HG03060 (cell line): Measurements from ENCODE around the gene PFAS.
"Not testable (repeated sequence)": the region's sequence is repeated elsewhere in the genome, so short reads cannot be mapped to it uniquely, and the experiment has no call there.

ENCODE experiments used
- ATAC-seq: cut with Tn5 transposase; IDR thresholded peaks from one replicate; pipeline ENCODE4 v1.9.1; 2021; ENCODE audit warnings: low read depth, moderate number of reproducible peaks; ENCODE audit not compliant: unreplicated experiment

The PFAS gene, protein sequence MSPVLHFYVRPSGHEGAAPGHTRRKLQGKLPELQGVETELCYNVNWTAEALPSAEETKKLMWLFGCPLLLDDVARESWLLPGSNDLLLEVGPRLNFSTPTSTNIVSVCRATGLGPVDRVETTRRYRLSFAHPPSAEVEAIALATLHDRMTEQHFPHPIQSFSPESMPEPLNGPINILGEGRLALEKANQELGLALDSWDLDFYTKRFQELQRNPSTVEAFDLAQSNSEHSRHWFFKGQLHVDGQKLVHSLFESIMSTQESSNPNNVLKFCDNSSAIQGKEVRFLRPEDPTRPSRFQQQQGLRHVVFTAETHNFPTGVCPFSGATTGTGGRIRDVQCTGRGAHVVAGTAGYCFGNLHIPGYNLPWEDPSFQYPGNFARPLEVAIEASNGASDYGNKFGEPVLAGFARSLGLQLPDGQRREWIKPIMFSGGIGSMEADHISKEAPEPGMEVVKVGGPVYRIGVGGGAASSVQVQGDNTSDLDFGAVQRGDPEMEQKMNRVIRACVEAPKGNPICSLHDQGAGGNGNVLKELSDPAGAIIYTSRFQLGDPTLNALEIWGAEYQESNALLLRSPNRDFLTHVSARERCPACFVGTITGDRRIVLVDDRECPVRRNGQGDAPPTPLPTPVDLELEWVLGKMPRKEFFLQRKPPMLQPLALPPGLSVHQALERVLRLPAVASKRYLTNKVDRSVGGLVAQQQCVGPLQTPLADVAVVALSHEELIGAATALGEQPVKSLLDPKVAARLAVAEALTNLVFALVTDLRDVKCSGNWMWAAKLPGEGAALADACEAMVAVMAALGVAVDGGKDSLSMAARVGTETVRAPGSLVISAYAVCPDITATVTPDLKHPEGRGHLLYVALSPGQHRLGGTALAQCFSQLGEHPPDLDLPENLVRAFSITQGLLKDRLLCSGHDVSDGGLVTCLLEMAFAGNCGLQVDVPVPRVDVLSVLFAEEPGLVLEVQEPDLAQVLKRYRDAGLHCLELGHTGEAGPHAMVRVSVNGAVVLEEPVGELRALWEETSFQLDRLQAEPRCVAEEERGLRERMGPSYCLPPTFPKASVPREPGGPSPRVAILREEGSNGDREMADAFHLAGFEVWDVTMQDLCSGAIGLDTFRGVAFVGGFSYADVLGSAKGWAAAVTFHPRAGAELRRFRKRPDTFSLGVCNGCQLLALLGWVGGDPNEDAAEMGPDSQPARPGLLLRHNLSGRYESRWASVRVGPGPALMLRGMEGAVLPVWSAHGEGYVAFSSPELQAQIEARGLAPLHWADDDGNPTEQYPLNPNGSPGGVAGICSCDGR (N-terminal part only)

GRCh38 chr17:8248751-8249607 is at the start of gene PFAS:
TSS of gene PFAS (plus strand) at chr17:8249289. CDS start at chr17:8253938, 4,649 bp downstream.
- no peak for ATAC-seq

- ATAC-seq, result no peak
Observed at GRCh38 chr17:8204761-8205555, 44.1 kb upstream of the PFAS start.

GRCh38 chr17:8206536-8206935 is 42.6 kb upstream of the PFAS start:
- ATAC-seq, result no peak

GRCh38 chr17:8209907-8210760 is 39.0 kb upstream of the PFAS start, which contains the start of gene AURKB:
TSS of gene AURKB (minus strand) at chr17:8210575. CDS start at chr17:8210224, 351 bp downstream.
- ATAC-seq, result peak; percentile 49

GRCh38 chr17:8210761-8211458 is 38.2 kb upstream of the PFAS start:
- ATAC-seq, result no peak

DNA sequence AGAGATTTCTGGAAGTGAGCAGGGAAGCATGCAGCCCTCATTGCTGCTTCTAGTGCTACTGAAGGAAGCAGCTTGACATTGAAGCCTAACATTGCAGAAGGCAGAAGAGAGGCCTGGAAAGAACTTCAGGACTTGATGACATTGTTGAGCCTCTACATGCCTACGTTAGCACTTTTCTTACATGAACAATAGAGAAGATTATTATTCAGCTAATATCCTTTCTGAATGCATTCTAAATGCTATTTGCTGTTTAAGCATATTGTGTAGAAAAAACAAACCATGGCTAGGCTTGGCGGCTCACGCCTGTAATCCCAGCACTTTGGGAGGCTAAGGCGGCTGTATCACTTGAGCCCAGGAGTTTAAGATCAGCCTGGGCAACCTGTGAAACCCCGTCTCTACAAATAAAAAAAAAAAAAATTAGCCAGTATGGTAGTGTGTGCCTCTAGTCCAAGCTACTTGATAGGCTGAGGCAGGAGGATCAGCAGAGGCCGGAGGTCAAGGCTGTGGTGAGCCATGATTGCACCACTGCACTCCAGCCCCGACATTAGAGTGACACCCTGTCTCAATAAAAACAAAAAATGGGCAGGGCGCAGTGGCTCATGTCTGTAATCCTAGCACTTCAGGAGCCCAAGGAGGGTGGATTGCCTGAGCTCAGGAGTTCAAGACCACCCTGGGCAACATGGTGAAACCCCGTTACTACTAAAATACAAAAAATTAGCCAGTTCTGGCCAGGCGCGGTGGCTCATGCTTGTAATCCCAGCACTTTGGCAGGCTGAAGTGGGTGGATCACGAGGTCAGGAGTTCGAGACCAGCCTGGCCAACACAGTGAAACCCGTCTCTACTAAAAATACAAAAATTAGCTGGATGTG is 36.5 kb upstream of the PFAS start:
- ATAC-seq, result no peak

DNA sequence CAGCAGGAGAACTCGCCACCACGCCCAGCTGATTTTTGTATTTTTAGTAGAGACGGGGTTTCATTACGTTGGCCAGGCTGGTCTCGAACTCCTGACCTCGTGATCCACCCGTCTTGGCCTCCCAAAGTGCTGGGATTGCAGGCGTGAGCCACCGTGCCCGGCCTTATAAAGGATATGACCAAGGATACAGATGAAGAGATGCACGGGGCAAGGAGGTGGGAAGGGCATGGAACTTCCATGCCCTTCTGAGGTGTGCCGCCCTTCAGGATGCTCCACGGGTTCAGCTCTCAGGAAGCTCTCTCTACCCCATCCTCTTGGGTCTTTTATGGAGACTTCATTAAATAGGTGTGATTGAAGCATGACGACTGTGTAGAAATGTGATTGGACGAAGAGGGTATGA is 35.1 kb upstream of the PFAS start:
- not testable (repeated sequence) for ATAC-seq

DNA sequence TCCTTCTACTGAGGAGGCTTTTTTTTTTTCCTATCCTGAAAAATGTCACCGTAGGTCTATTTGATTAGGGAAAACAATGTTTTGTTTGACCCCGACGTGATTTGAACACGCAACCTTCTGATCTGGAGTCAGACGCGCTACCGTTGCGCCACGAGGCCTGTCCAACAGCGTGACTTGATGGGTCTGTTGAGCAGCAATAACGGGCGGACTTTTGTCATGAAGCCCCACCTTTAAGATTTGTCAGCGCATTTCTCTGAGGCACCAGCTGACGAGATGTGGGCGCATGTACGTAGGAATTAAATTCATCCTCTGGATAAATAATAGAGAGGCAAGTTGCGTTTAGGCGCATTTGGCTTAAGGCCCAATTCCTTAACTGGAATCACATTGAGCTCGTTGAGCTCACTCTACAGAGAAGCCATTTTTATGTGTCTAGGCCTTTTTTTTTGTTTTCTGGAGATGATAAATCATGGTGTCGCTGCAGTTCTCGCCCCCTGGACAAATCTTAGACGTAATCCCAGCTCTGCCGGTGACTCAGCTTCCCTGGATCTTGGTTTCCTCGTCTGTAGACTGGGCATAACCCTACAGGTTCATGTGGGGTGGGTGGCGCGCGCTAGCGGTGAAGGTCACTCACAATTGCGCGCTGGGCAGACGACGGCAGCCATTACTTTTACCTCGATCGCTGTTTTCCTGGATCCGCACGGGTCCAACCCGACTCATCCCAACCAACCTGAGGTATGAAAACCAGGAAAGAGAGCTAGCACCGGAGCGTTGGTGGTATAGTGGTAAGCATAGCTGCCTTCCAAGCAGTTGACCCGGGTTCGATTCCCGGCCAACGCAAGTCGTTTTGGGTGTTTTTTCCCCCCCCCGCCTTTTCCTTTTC is 28.1 kb upstream of the PFAS start:
- ATAC-seq, result no peak

DNA sequence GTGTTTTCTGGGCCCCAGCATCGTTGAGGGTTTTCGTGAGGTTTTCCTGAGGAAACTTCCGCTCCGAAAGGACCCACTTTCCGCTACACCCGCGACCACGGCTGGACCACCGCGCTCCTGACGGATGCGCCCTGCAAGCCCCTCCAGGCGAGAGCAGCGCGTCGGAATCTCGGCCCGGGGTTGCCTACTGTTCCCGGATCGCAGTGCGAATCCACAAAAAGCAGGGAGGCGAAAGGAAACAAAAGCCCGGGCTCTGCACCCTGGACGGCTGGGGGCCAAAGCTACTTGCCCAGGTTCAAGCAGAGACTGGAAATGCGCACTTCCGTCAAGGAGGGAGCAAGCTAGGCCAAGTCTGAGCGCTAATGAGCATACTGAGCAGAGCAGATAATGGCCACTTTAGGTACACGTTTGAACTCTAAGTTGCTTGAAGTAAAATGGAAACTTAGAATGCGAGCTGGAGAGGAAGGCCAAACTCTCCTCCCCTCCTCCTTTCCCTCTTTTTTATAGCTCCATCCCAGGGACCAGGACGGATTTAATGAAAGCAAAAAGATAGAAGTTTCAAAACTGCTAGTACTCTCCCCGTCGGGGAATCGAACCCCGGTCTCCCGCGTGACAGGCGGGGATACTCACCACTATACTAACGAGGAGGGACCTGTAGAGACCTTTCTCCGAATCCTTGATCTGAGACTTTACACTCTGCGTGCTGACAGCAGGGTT is 27.3 kb upstream of the PFAS start:
- peak; percentile 36 for ATAC-seq

GRCh38 chr17:8222380-8222629 is 26.8 kb upstream of the PFAS start:
- ATAC-seq, result peak; percentile 26

GRCh38 chr17:8222630-8223355 is 26.3 kb upstream of the PFAS start:
- ATAC-seq, result peak; percentile 18

GRCh38 chr17:8223356-8224126 is 25.5 kb upstream of the PFAS start:
- no peak for ATAC-seq

- ATAC-seq, result no peak
Observed at GRCh38 chr17:8224891-8225812, 23.9 kb upstream of the PFAS start.
